ENCODE results near the gene TMEM178B. TPM values are rescaled to one million over a fixed set of nuclear protein-coding genes. Genes with fewer than 3 reads are reported as not detected.

The TMEM178B gene
- total RNA-seq, 6 experiments from 2014 or later = under 0.01 to 0.53 (median 0.13) TPM; not detected in 2

DNA sequence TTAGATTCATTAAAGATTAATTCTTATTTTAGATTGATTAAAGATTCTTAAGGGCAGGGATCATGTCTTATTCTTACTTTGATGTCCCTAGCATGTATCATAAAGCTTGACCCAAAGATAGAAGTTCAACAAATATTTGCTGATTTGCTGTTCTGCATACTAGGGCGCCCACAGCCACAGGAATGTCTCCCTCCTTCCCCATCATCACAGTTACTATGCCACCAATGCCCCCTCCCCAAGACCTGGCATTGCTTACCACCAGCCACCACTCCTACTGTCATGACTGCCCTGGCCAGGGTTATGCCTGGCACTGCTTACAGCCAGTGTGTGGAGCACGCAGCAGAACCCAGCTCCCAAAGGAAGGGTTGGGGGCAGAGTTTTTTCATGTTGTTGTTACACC is 390.7 kb downstream of the TMEM178B start:
- Histone ChIP-seq H3K9me3 (no peaks in the 10 kb centered on the region), H3K27ac (no peak overlapping the region), H3K4me3 (no peak overlapping the region), H3K4me1 (peaks cover 0 to 21% (median 0%) of the 10 kb centered on the region in 4 donors), H3K36me3 (no peaks in the 10 kb centered on the region), H3K27me3 (no peaks in the 10 kb centered on the region)
- no peak for TF ChIP-seq POLR2A (IDR thresholded peaks at IDR 0.05)
- TF ChIP-seq, protein P1, sequence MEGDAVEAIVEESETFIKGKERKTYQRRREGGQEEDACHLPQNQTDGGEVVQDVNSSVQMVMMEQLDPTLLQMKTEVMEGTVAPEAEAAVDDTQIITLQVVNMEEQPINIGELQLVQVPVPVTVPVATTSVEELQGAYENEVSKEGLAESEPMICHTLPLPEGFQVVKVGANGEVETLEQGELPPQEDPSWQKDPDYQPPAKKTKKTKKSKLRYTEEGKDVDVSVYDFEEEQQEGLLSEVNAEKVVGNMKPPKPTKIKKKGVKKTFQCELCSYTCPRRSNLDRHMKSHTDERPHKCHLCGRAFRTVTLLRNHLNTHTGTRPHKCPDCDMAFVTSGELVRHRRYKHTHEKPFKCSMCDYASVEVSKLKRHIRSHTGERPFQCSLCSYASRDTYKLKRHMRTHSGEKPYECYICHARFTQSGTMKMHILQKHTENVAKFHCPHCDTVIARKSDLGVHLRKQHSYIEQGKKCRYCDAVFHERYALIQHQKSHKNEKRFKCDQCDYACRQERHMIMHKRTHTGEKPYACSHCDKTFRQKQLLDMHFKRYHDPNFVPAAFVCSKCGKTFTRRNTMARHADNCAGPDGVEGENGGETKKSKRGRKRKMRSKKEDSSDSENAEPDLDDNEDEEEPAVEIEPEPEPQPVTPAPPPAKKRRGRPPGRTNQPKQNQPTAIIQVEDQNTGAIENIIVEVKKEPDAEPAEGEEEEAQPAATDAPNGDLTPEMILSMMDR (IDR thresholded peaks at IDR 0.05) = no peak
- WGBS (ENCODE audit: insufficient coverage, low coverage, low lambda C conversion rate, missing lambda C conversion rate) = 45% methylated on average over 1 of the region's 2 CpGs
- intact Hi-C loops (cut with DNase I) = no loop called here
- DNase-seq (no peak), ATAC-seq (no peak)

DNA sequence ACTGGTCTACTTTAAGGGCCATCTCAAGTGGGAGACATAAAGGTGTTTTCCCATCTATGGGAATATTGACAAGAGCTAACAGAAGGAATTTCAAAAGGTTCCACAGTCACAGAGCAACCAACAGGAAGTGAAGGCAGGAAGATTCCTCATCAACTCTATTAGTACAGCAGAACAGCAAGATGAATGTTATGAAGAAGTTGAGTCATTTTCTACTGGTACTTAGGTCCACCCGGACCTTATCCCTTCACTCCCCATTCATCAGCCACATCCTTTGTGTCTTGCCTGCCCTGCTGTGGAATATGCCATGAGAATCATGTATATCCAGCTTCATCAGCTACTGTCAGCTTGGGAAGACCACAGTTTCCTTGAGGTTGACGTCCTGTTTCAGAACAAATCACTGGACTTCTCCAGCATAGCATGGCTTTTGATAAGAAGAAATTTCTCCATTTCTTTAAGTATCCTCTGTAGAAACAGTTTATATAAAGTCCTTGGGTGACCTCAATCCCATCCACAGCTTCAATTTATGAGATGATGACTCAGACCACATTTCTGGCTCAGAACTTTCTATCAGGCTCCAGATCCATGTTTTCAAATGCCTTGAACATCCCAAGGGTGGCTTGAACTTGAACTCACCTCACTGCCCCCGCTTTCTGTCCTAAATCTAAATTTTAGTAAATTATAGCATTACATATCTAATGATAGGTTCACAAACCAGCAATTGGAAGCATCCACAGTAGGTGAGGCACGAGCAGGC is 392.5 kb downstream of the TMEM178B start:
- Histone ChIP-seq H3K4me3 (no peak overlapping the region), H3K27ac (no peak overlapping the region), H3K36me3 (no peaks in the 10 kb centered on the region), H3K27me3 (no peaks in the 10 kb centered on the region), H3K4me1 (peaks cover 0 to 21% (median 0%) of the 10 kb centered on the region in 4 donors), H3K9me3 (no peaks in the 10 kb centered on the region)
- 34% methylated on average over 3 of the region's 4 CpGs for WGBS (ENCODE audit: insufficient coverage, low coverage, low lambda C conversion rate, missing lambda C conversion rate)
- ATAC-seq (no peak), DNase-seq (no peak)
- TF ChIP-seq POLR2A (IDR thresholded peaks at IDR 0.05) = no peak
- TF ChIP-seq, protein P1 (IDR thresholded peaks at IDR 0.05) = no peak
- intact Hi-C loops (cut with DNase I) = no loop called here

DNA sequence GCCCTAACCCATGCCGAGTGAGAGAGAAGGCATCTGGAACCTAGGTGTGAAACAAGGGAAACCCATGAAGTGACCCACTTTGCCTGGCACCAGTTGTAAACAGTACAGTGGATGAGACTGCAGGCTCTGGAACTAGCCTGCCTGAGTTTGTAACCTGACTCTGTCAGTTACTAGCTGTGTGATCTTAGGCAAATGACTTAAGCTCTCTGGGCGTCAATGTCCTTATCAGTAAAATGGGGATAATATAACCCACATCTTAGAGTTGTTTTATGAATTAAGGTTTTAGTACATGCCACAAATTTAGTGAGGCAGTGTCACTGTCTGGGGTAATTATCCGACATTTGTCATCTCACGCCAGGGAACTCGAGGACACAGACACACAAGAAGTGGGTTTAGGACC is 394.5 kb downstream of the TMEM178B start:
- H3K9me3 ChIP-seq = no peaks in the 10 kb centered on the region
- no peak overlapping the region for H3K27ac ChIP-seq
- no peaks in the 10 kb centered on the region for H3K27me3 ChIP-seq
- DNase-seq (no peak), ATAC-seq (no peak)
- WGBS (ENCODE audit: insufficient coverage, low coverage, low lambda C conversion rate, missing lambda C conversion rate) = 66% methylated on average over 5 of the region's 5 CpGs
- no peak for TF ChIP-seq POLR2A (IDR thresholded peaks at IDR 0.05)
- TF ChIP-seq, protein P1 (IDR thresholded peaks at IDR 0.05) = no peak
- no peak overlapping the region for H3K4me3 ChIP-seq
- intact Hi-C loops (cut with DNase I) = no loop called here
- H3K4me1 ChIP-seq = peaks cover 0 to 3% (median 0%) of the 10 kb centered on the region in 4 donors
- no peaks in the 10 kb centered on the region for H3K36me3 ChIP-seq

GRCh38 chr7:141475679-141476078 is 401.8 kb downstream of the TMEM178B start:
- no peak for TF ChIP-seq POLR2A (IDR thresholded peaks at IDR 0.05)
- TF ChIP-seq, protein P1 (IDR thresholded peaks at IDR 0.05) = no peak
- Histone ChIP-seq H3K4me1 (no peaks in the 10 kb centered on the region), H3K27me3 (no peaks in the 10 kb centered on the region), H3K4me3 (no peak overlapping the region), H3K9me3 (no peaks in the 10 kb centered on the region), H3K36me3 (no peaks in the 10 kb centered on the region), H3K27ac (no peak overlapping the region)
- ATAC-seq (no peak), DNase-seq (no peak)
- intact Hi-C loops (cut with DNase I) = no loop called here
- WGBS (ENCODE audit: insufficient coverage, low coverage, low lambda C conversion rate, missing lambda C conversion rate) = 55% methylated on average over 1 of the region's 1 CpG

Measured in right lobe of liver (tissue), 6 donors.